ENCODE results near the gene MLLT3. TPM values are rescaled to one million over a fixed set of nuclear protein-coding genes. Genes with fewer than 3 reads are reported as not detected.

MLLT3 gene
- total and polyA plus RNA-seq, 2 experiments from 2014 or later = 13.7 to 39.2 TPM

DNA sequence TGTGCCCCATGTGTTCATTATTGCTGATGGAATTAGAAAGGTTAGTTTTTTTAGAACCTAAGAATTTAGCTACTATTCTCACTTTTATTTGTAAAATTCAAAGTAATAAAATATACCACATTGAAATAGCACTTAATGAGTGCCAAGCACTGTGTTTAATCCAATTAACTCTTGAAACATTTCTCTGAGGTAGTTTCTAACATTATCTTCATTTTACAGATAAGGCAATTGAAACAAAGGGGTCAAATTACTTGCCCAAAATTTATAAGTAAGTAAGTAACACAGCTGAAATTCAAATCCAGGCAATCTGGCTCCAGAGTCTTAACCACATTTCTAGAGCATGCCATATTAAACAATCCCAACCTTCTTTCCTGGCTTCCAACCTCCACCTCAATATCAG, 84.2 kb downstream of the MLLT3 start:
- Histone ChIP-seq H3K36me3 (replicated peaks; ENCODE audit: insufficient read depth, low read depth) (no peaks in the 10 kb centered on the region), H3K9me2 (replicated peaks; ENCODE audit: insufficient read depth) (no peaks in the 10 kb centered on the region), H3K4me3 (no peak overlapping the region), H3K9me3 (ENCODE audit: low read depth) (no peaks in the 10 kb centered on the region), H3K4me2 (no peak overlapping the region), H2AFZ (no peak overlapping the region), H3K79me2 (peaks cover 91% of the 10 kb centered on the region), H3K27me3 (no peaks in the 10 kb centered on the region), H4K20me1 (ENCODE audit: insufficient read depth, poor library complexity, severe bottlenecking) (peaks cover 1% of the 10 kb centered on the region), H3K27ac (no peak overlapping the region), H3K4me1 (ENCODE audit: insufficient read depth) (no peaks in the 10 kb centered on the region)
- TF ChIP-seq, protein P1, sequence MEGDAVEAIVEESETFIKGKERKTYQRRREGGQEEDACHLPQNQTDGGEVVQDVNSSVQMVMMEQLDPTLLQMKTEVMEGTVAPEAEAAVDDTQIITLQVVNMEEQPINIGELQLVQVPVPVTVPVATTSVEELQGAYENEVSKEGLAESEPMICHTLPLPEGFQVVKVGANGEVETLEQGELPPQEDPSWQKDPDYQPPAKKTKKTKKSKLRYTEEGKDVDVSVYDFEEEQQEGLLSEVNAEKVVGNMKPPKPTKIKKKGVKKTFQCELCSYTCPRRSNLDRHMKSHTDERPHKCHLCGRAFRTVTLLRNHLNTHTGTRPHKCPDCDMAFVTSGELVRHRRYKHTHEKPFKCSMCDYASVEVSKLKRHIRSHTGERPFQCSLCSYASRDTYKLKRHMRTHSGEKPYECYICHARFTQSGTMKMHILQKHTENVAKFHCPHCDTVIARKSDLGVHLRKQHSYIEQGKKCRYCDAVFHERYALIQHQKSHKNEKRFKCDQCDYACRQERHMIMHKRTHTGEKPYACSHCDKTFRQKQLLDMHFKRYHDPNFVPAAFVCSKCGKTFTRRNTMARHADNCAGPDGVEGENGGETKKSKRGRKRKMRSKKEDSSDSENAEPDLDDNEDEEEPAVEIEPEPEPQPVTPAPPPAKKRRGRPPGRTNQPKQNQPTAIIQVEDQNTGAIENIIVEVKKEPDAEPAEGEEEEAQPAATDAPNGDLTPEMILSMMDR (IDR thresholded peaks at IDR 0.05; ENCODE audit: poor library complexity) = no peak
- no peak for TF ChIP-seq EZH2phosphoT487 (IDR thresholded peaks at IDR 0.05; ENCODE audit: low read depth, severe bottlenecking, unreplicated experiment)
- TF ChIP-seq EZH2 (IDR thresholded peaks at IDR 0.05; ENCODE audit: borderline replicate concordance) = no peak
- DNase-seq (ENCODE audit: low spot score) = no peak

DNA sequence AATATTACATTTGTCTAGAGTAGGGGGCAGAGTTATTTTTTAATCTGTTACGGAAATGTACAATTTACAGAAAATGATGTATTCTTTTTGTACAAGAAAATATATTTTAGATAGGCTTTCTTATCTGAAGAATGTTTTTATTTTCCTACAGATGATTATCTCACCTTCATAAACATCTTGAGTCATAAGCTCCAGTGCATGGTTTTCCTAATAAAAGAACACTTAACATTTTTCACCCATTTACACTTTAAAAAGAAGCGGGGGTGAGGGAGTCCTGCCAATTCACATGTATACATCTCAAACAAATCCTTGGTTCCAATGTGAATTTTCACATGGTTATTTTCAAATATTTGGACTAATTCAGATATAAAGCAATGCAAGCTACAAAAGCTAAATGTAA, 85.0 kb downstream of the MLLT3 start:
- WGBS (ENCODE audit: low lambda C conversion rate, missing lambda C conversion rate) = 44% methylated on average over 2 of the region's 2 CpGs
- Histone ChIP-seq H3K36me3 (replicated peaks; ENCODE audit: insufficient read depth, low read depth) (no peaks in the 10 kb centered on the region), H3K79me2 (peaks cover 94% of the 10 kb centered on the region)

DNA sequence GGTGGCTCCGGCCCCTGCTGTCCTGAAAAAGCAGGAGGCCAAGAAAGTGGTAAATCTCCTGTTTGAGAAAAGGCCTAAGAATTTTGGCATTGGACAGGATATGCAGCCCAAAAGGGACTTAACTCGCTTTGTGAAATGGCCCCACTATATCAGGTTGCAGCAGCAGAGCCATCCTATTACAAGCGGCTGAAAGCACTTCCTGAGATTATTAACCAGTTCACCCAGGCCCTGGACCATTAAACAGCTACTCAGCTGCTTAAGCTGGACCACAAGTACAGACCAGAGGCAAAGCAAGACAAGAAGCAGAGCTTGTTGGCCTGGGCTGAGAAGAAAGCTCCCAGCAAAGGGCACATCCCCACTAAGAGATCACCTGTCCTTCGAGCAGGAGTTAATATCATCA, 89.7 kb downstream of the MLLT3 start:
- Histone ChIP-seq H3K27ac (no peak overlapping the region), H2AFZ (no peak overlapping the region), H3K36me3 (replicated peaks; ENCODE audit: insufficient read depth, low read depth) (no peaks in the 10 kb centered on the region), H3K4me3 (no peak overlapping the region), H3K9me3 (ENCODE audit: low read depth) (no peaks in the 10 kb centered on the region), H4K20me1 (ENCODE audit: insufficient read depth, poor library complexity, severe bottlenecking) (peaks cover 9% of the 10 kb centered on the region), H3K79me2 (peaks cover 97% of the 10 kb centered on the region), H3K27me3 (no peaks in the 10 kb centered on the region), H3K9me2 (replicated peaks; ENCODE audit: insufficient read depth) (no peaks in the 10 kb centered on the region), H3K4me1 (ENCODE audit: insufficient read depth) (no peaks in the 10 kb centered on the region), H3K4me2 (no peak overlapping the region)
- DNase-seq (ENCODE audit: low spot score) = no peak
- WGBS (ENCODE audit: low lambda C conversion rate, missing lambda C conversion rate) = 74% methylated on average over 4 of the region's 4 CpGs
- TF ChIP-seq, protein P1 (IDR thresholded peaks at IDR 0.05; ENCODE audit: poor library complexity) = no peak
- TF ChIP-seq EZH2 (IDR thresholded peaks at IDR 0.05; ENCODE audit: borderline replicate concordance) = no peak
- TF ChIP-seq EZH2phosphoT487 (IDR thresholded peaks at IDR 0.05; ENCODE audit: low read depth, severe bottlenecking, unreplicated experiment) = no peak

More for the DNA sequence above, 85.0 kb downstream of the MLLT3 start:
- no peaks in the 10 kb centered on the region for H3K27me3 ChIP-seq
- no peak overlapping the region for H3K27ac ChIP-seq
- no peak for DNase-seq (ENCODE audit: low spot score)
- no peak overlapping the region for H3K4me3 ChIP-seq
- TF ChIP-seq, protein P1 (IDR thresholded peaks at IDR 0.05; ENCODE audit: poor library complexity) = no peak
- H3K9me3 ChIP-seq (ENCODE audit: low read depth) = no peaks in the 10 kb centered on the region
- H3K4me1 ChIP-seq (ENCODE audit: insufficient read depth) = no peaks in the 10 kb centered on the region
- H4K20me1 ChIP-seq (ENCODE audit: insufficient read depth, poor library complexity, severe bottlenecking) = peaks cover 6% of the 10 kb centered on the region
- no peak overlapping the region for H3K4me2 ChIP-seq
- no peaks in the 10 kb centered on the region for H3K9me2 ChIP-seq (replicated peaks; ENCODE audit: insufficient read depth)
- H2AFZ ChIP-seq = no peak overlapping the region

DNA sequence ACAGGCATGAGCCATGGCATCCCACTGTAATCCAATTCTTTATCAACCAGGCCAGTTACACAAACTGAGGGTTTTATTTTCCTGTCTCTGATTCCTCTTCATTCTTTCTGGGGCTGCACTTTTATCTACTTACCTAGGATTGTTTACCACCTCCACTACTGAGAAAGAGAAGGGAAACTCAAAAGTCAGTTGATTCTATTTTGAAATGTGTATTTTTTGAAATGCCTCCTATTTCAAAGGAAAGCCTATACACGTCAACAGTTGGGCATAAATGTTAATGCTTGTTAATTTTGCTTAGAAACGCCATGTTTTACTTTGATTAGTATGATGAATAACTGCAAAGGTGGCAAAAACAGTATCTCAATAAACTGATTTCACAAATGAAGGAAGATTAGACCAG, 92.5 kb downstream of the MLLT3 start:
- TF ChIP-seq EZH2 (IDR thresholded peaks at IDR 0.05; ENCODE audit: borderline replicate concordance) (no peak), EZH2phosphoT487 (IDR thresholded peaks at IDR 0.05; ENCODE audit: low read depth, severe bottlenecking, unreplicated experiment) (no peak)
- TF ChIP-seq, protein P1 (IDR thresholded peaks at IDR 0.05; ENCODE audit: poor library complexity) = no peak
- Histone ChIP-seq H3K4me3 (no peak overlapping the region), H4K20me1 (ENCODE audit: insufficient read depth, poor library complexity, severe bottlenecking) (peaks cover 13% of the 10 kb centered on the region), H3K27me3 (no peaks in the 10 kb centered on the region), H3K79me2 (peaks cover 84% of the 10 kb centered on the region), H3K4me1 (ENCODE audit: insufficient read depth) (no peaks in the 10 kb centered on the region), H3K9me3 (ENCODE audit: low read depth) (no peaks in the 10 kb centered on the region), H2AFZ (no peak overlapping the region), H3K27ac (no peak overlapping the region), H3K4me2 (no peak overlapping the region), H3K36me3 (replicated peaks; ENCODE audit: insufficient read depth, low read depth) (no peaks in the 10 kb centered on the region), H3K9me2 (replicated peaks; ENCODE audit: insufficient read depth) (no peaks in the 10 kb centered on the region)
- 75% methylated on average over 2 of the region's 2 CpGs for WGBS (ENCODE audit: low lambda C conversion rate, missing lambda C conversion rate)
- no peak for DNase-seq (ENCODE audit: low spot score)
